ENCODE results near the gene PRKAG2. TPM values are rescaled to one million over a fixed set of nuclear protein-coding genes. Genes with fewer than 3 reads are reported as not detected.
A peak's percentile ranks its signal among the peaks of the same experiment; 100 is the strongest.

PRKAG2 gene
- total RNA-seq, 1 donor from 2014 or later: 130 TPM

GRCh38 chr7:151779678-151780077 is 97.2 kb downstream of the PRKAG2 start:
- intact Hi-C loops (cut with micrococcal nuclease): loop anchor here (10.0 kb wide), 1 partner anchor 155 kb away; no protein-coding TSS in a partner anchor
- no peak for TF ChIP-seq CTCF (IDR thresholded peaks at IDR 0.05; ENCODE audit: borderline replicate concordance)
- Histone ChIP-seq H3K9me3 (replicated peaks) (no peaks in the 10 kb centered on the region), H3K36me3 (peaks cover 6% of the 10 kb centered on the region), H3K4me3 (no peak overlapping the region), H3K27me3 (ENCODE audit: low read depth) (no peaks in the 10 kb centered on the region), H3K4me1 (peaks cover 10% of the 10 kb centered on the region), H3K27ac (replicated peaks) (no peak overlapping the region)
- no peak for DNase-seq

DNA sequence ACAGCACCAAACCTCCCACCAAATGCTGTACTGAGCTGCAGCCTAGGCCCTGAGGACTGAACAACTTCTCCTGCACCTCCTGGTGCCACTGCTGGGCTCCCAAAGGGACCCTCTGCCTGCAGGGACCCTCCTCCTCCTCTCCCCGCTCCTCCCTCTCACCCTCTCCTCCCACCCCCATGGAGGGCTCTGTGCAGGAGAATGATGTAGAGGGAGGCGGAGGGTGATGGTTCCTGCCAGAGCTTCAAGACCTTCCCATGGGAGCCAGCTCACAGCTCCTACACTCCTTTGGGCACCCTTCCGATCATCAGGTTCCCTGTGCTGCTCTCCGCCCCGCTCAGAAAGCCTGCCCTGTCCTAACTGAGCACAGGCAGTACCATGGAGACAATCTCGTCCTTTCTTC is 97.7 kb downstream of the PRKAG2 start:
- H3K4me1 ChIP-seq: peaks cover 10% of the 10 kb centered on the region
- no peak for DNase-seq
- intact Hi-C loops (cut with micrococcal nuclease): no loop called here
- H3K36me3 ChIP-seq: peaks cover 6% of the 10 kb centered on the region
- H3K27me3 ChIP-seq (ENCODE audit: low read depth): no peaks in the 10 kb centered on the region
- no peak for TF ChIP-seq CTCF (IDR thresholded peaks at IDR 0.05; ENCODE audit: borderline replicate concordance)
- no peak overlapping the region for H3K27ac ChIP-seq (replicated peaks)
- H3K4me3 ChIP-seq: no peak overlapping the region
- H3K9me3 ChIP-seq (replicated peaks): no peaks in the 10 kb centered on the region

DNA sequence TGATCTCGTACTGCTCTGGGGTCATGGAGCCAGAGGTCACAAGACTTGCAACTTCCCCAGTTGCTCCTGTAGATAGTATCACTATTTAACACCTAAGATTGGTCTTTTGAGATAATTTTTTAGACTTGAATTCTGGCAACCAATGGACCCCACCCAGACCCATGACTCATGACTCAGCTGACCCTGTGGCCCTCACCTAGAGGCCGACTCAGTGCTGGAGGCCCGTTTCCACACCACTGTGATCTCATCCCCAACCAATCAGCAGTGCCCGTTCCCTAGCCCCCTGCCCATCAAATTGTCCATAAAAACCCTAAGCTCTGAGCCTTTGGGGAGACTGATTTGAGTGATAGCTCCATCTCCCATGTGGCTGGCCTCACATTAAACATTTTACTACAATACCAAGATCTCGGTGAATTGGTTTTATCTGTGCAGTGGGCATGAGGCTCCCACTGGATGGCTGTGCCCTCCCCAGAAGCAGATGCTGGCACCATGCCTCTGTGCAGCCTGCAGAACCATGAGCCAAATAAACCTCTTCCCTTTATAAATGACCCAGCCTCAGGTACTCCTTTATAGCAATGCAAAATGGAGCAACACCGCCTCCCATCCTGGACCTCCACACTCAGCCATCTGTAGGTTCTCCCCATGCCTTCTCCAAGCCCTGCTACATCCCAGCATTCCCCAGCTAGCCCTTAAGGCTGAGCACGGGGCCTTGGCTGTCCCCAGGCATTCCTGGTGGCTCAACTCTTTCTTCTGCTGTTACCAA is 98.8 kb downstream of the PRKAG2 start:
- TF ChIP-seq CTCF (IDR thresholded peaks at IDR 0.05; ENCODE audit: borderline replicate concordance): no peak
- Histone ChIP-seq H3K9me3 (replicated peaks) (no peaks in the 10 kb centered on the region), H3K4me3 (no peak overlapping the region), H3K27ac (replicated peaks) (no peak overlapping the region), H3K27me3 (ENCODE audit: low read depth) (no peaks in the 10 kb centered on the region), H3K36me3 (peaks cover 6% of the 10 kb centered on the region), H3K4me1 (peaks cover 7% of the 10 kb centered on the region)
- DNase-seq: peak; percentile 13
- intact Hi-C loops (cut with micrococcal nuclease): no loop called here

DNA sequence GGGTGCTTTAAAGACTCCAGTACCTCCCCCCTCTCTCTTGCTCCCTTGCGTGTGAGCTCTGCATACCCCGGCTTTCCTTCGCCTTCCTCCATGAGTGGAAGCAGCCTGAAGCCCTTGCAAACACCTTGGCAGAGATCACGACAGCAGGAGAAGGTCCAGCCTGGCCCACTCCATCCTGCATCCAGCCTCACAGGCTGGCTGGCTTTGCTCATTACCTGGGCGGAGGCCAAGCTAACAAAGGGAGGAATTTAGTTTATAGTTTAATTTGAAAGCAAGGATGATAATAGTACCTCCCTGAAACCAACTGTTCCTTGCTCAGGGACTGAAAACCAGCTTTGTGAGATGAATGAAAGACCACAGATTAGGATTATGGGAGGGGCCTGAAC is 99.4 kb downstream of the PRKAG2 start:
- H3K9me3 ChIP-seq (replicated peaks): no peaks in the 10 kb centered on the region
- intact Hi-C loops (cut with micrococcal nuclease): no loop called here
- no peak overlapping the region for H3K27ac ChIP-seq (replicated peaks)
- H3K36me3 ChIP-seq: peaks cover 6% of the 10 kb centered on the region
- H3K27me3 ChIP-seq (ENCODE audit: low read depth): no peaks in the 10 kb centered on the region
- no peak for DNase-seq
- no peak overlapping the region for H3K4me3 ChIP-seq
- peaks cover 1% of the 10 kb centered on the region for H3K4me1 ChIP-seq
- TF ChIP-seq CTCF (IDR thresholded peaks at IDR 0.05; ENCODE audit: borderline replicate concordance): no peak

DNA sequence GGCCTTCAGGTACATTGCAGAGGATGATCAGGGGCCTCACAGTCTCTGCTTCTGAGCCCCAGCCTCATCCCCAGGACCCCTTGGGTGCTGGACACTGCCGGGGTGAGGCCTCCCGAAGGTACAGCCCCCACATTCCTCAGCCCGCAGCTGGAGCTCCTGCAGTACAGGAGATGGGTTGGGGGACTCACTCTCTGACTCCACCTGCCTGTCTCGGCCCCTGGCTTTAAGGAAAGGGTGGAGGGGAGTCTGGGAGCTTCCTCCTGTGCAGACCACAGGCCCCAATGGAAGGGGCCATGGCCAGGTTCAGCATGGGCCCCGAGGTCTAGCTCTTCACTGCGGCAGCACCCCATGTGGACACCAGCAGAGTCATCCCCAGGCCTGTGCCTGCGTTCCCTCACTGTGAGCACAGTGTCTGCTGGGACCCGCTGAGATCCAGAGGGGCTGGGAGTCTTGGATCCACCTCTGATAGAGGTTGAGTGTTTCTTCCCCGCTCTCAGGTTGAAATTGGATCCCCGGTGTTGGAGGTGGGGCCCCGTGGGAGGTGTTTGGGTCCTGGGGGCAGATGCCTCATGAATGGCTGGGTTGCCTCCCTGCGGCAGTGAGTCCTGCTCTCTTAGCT is 99.9 kb downstream of the PRKAG2 start:
- Histone ChIP-seq H3K27me3 (ENCODE audit: low read depth) (no peaks in the 10 kb centered on the region), H3K27ac (replicated peaks) (no peak overlapping the region), H3K4me3 (no peak overlapping the region), H3K36me3 (peaks cover 6% of the 10 kb centered on the region), H3K9me3 (replicated peaks) (no peaks in the 10 kb centered on the region), H3K4me1 (no peaks in the 10 kb centered on the region)
- DNase-seq: no peak
- intact Hi-C loops (cut with micrococcal nuclease): no loop called here
- TF ChIP-seq CTCF (IDR thresholded peaks at IDR 0.05; ENCODE audit: borderline replicate concordance): no peak
